ENCODE results near the gene SLC23A1.

GRCh38 chr5:139414581-139415130, 31.6 kb upstream of the SLC23A1 start:
- TF ChIP-seq MAX (IDR thresholded peaks at IDR 0.05): no peak
- TF ChIP-seq, protein P1, sequence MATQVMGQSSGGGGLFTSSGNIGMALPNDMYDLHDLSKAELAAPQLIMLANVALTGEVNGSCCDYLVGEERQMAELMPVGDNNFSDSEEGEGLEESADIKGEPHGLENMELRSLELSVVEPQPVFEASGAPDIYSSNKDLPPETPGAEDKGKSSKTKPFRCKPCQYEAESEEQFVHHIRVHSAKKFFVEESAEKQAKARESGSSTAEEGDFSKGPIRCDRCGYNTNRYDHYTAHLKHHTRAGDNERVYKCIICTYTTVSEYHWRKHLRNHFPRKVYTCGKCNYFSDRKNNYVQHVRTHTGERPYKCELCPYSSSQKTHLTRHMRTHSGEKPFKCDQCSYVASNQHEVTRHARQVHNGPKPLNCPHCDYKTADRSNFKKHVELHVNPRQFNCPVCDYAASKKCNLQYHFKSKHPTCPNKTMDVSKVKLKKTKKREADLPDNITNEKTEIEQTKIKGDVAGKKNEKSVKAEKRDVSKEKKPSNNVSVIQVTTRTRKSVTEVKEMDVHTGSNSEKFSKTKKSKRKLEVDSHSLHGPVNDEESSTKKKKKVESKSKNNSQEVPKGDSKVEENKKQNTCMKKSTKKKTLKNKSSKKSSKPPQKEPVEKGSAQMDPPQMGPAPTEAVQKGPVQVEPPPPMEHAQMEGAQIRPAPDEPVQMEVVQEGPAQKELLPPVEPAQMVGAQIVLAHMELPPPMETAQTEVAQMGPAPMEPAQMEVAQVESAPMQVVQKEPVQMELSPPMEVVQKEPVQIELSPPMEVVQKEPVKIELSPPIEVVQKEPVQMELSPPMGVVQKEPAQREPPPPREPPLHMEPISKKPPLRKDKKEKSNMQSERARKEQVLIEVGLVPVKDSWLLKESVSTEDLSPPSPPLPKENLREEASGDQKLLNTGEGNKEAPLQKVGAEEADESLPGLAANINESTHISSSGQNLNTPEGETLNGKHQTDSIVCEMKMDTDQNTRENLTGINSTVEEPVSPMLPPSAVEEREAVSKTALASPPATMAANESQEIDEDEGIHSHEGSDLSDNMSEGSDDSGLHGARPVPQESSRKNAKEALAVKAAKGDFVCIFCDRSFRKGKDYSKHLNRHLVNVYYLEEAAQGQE (IDR thresholded peaks at IDR 0.05; ENCODE audit: low read depth): no peak
- no peak for TF ChIP-seq TAF1 (IDR thresholded peaks at IDR 0.05; ENCODE audit: low read depth)
- no peak for TF ChIP-seq EP300 (IDR thresholded peaks at IDR 0.05; ENCODE audit: borderline replicate concordance)
- TF ChIP-seq EGR1 (IDR thresholded peaks at IDR 0.05): no peak
- no peak for TF ChIP-seq NFIC (IDR thresholded peaks at IDR 0.05)
- TF ChIP-seq TCF12 (IDR thresholded peaks at IDR 0.05; ENCODE audit: low read depth): no peak
- no peak for TF ChIP-seq CEBPB (IDR thresholded peaks at IDR 0.05)
- TF ChIP-seq YY1 (IDR thresholded peaks at IDR 0.05; ENCODE audit: low read depth): no peak
- TF ChIP-seq TEAD4 (IDR thresholded peaks at IDR 0.05): no peak
- no peak for TF ChIP-seq RAD21 (IDR thresholded peaks at IDR 0.05; ENCODE audit: low read depth)
- no peak for TF ChIP-seq FOXM1 (IDR thresholded peaks at IDR 0.05; ENCODE audit: borderline replicate concordance, low read depth)

Data from Ishikawa (cell line).